ENCODE data around the gene SH3PXD2A.
"Not testable (repeated sequence)": the region's sequence is repeated elsewhere in the genome, so short reads cannot be mapped to it uniquely, and the experiment has no call there.

Gene SH3PXD2A

DNA sequence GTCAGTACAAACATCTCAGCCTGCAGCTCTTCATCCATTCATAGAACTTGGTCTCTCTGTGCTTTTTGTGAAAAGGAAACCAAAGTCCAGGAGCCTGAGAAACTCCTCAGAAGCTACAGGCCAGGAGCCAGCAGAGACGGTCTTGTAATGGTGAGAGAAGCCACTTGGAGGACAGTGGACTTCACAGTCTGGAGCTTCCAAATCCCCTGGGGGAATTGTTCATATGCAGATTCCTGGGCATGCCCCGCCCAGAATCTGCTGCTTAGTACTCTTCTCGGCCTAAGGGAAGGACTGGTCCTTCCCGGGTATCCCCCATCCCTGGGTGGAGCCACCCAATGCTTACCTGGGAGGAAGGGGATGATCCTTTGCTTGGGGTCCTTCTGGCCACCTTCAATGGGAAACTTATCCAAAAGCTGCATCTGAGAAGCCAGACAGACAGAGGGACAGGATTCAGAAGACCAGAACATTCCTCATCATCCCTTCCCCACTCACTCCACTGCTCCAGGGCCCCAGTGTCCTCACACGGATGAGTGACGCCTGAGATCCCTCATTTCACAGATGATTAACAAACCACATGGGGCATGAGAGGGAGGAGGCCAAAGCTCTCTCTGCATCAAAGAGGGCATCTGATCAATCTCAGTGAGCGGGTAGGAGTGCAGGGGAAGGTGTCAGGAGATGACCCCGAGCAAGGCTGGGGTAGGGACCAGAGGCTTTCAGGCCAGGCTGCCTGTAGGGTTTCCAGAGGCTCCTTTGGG lies 88.4 kb downstream of the SH3PXD2A start:
- DNase-seq (ENCODE audit: low read depth in 2 of 2) = no peak

DNA sequence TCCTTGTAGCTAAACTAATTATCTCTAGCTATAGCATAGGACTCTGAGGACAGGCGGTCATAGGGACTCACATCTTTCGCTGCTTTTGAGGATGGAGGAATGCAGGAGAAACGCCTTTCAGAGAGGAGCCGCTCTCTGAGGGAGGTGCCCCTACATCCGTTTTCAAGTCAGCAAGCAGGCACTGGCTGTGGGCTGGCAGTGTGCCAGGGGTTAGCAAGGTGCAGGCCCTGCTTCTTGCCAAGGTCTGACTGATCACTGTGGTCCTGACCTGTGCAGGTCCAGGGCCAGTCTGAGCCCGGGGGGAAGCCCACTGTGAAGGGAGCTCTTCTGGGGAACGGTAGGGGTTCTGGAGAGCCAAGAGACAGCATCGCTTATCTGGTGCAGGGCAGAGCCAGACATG lies 89.4 kb downstream of the SH3PXD2A start:
- DNase-seq (ENCODE audit: low read depth in 2 of 2) = no peak

DNA sequence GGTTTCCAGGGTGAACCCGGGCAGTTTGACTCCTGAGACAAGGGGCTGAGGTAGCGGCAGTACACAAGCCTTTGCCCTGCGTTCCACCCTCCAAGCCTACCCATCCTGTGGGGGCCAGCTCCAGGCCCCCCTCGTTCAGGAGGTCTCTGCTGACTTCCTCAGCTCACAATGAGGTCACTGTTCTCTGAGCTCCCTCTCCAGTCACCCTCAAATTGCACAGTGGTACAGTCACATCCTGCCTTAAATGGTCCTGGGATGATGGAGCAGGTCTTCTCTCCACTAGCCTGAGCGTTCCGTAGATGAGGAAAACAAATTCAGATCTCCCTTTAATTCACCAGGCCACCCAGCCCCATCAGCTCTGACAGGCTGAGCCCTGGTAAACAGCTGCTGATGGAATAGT lies 90.2 kb downstream of the SH3PXD2A start:
- DNase-seq (ENCODE audit: low read depth in 2 of 2) = peak; percentile 15 to 29

DNA sequence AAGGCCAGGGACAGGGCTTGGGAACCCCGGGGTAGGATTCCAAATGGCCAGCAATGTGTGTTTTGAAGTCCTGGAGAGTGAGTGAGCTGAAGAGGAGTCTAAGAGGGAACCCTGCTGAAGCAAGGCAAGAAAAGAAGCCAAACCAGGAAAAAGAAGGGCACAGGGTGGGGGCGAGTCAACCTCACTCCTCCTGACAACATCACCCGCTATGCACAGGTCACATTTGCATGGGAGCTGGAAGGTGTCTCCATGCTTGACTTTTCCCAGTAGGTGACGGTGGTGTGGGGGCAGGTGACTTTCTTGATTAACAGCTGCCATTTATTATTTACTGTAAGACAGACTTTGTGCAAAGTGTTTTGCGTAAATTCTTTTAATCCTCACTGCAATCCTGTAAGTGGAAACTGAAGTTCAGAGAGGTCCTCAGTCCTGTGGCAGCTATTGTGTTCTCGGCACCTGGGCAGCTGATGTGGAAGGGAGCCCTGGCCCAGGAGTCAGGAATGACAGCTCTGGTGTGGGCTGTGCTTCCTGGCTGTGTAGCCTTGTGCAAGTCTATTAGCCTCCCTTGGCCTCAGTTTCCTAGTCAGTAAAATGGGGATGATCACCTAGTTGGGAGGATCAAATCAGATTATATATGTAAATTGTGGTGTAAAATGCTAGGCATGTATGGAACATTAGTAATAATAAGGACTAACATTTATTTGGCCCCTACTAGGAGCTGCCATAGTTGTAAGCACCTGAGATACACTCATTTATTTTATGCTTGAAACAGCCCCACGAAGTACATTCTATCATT lies 90.9 kb downstream of the SH3PXD2A start:
- DNase-seq (ENCODE audit: low read depth in 2 of 2) = no peak

DNA sequence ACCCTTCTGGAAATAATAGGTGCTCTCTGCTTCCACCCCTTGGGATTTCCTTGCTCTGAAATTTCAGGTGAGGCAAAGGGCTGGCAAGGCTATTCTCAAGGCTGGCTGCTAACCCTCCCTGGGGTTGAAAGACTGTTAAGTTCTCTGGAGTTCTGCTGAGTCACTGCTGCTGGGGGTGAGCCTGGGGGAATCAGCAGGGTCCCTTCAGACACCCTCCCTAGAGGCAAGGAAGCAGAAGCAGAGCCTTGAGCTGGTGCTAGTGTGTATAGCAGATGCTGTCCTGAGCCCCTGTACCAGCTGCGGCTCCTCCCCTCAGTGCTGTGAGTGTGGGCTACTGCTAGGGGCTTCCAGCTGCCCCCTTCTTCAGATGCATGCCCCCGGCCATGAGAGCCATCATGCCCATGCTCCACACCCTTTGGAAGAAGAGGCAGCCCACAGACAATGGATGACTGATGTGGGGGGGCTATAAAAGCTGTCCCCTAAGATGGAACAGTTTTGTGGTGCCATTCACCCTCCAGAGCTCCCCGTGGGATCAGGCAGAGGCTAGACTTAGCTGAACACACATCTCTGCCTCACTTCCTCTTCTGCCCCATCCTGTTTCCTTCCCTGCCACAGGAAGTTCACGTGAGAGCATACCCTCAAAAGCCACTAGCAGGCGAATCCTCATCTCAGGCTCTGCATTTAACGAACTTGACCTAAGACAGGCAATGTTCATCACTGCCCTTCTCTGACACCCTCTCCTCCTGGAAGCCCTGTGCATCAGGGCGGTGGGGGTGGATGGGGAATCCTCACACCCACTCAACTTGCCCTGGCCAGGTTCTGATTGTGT lies 91.8 kb downstream of the SH3PXD2A start:
- no peak for DNase-seq (ENCODE audit: low read depth in 2 of 2)

DNA sequence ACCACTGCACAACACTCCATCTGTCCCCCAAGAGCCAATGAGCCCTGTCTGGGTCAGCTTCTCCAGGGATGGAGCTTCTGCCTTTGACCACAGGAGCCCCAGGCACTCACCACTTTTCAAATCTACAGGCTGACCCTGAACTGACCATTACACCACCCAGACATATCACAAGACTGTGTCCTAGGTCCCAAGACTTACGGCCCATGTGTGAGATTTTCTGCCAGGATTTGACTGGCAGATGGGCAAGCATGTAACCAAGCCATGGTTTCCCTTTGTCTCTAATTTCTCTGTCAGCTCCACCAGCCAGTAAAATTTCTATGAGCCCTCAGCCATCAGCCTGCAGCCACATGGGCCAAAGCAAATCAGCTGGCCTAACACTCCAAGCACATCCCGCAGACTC lies 92.5 kb downstream of the SH3PXD2A start:
- no peak for DNase-seq (ENCODE audit: low read depth in 2 of 2)

DNA sequence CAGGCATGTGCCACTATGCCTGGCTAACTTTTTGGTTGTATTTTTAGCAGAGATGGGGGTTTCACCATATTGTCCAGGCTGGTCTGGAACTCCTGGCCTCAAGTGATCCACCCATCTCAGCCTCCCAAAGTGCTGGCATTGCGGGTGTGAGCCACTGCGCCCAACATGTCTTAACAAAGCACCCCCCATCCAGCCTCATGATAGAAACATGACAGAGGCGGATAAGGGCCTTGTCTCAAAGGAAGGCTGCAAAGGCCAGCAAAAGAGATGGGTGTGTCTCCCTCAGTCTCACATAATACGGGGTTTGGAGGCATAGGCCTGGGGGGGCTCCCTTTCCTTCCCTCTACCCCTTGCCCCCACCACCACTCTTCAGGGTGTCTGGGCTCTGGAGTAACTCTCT lies 93.2 kb downstream of the SH3PXD2A start:
- no peak for DNase-seq (ENCODE audit: low read depth in 2 of 2)

DNA sequence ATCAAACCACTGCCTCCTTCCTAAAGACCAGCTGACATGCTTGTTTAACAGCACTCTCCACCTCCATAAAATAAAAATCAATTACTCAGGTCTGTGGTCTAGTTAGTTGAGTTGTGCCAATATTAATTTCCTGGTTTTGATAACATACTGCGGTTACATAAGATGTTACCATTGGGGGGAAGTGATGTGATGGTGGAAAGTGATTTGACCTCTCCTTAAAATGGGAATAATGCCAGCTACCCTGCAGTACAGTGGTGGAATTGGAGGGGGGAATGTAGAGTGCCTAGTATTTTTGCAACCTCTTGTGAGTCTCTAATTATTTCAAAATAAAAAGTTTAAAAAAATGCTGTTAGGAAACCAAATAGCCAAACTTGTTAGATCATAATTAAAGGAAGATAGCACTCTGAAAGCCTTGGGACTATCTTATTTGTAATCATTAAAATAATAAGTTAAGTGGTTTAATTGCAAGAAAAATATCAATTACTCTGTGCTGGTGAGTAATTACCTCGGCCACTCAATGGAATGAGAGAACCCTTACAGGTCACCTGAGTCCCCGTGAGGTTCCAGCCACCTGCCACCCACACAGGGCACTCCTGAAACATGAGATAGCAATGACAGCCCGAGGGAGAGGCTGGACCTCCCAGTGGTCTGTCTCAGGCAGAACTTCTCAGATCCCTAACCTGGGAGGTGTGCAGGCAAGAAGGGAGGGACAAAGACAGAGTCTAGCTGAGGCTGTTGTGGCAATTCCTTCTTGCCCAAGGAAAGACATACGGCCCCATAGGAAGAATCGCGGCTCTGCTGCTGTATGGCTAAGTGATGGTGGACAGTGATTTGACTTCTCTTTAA lies 94.1 kb downstream of the SH3PXD2A start:
- DNase-seq (ENCODE audit: low read depth in 2 of 2) = no peak

DNA sequence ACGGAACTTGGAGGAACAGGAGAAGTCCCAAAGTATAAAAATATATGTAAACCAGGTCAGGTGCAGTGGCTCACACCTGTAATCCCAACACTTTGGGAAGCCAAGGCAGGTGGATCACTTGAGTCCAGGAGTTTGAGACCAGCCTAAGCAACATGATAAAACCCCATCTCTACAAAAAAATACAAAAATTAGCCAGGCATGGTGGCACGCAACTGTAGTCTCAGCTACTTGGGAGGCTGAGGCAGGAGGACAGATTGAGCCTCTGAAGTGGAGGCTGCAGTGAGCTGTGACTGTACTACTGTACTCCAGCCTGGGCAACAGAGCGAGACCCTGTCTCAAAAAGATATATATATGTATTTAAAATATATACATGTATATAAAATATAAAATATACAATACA lies 95.1 kb downstream of the SH3PXD2A start:
- not testable (repeated sequence) for DNase-seq (ENCODE audit: low read depth in 2 of 2)

DNA sequence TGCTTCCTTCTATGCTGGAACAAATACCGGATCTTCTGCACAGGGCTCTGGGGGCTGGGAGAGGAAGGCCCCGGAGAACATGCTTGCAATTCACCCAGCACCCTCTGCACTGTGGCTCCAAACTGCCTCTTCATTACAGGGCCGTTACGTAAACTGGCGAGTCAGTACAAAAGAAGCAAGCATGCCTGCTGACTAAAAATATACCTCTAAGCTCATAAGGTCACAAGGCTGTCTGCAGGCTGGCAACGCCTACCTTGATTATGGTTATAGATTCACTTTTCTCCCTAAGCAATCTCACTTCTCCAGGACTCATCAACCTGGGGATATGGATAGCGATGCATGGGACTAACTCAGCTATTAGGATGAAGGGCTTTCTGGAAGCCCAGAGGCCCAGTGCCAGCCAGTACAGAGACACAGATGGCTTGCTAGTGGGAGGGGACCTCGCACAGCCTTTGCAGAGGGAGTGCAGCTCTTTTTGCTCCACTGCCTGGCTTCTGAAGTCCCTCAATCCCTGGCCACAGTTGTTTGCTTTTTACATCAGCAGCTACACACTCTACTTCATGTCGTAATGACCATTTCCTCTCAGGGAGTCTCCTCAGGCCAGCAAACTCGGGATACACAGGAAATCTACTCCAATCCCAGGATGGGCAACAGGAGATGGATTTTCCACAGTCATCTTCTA lies 96.1 kb downstream of the SH3PXD2A start:
- peak; percentile 18 to 27 for DNase-seq (ENCODE audit: low read depth in 2 of 2)

DNA sequence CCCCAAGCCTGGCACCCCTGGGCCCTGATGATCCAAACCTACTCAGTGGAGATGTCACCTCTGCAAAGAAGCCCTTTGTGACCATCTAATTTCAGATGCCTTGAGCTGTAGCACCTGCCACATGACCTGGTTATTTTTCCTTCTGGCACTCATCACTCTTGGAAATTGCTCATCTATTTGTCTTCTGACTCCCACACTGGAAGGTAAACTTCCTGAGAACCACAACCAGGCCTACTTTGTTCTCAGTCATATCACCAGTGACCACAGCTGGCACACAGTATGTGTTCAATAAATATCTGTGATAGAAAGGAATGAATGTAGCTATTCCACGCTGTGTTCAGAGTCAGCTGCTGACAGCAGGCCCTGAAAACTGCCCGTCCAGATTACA lies 97.1 kb downstream of the SH3PXD2A start:
- DNase-seq (ENCODE audit: low read depth in 2 of 2) = no peak

DNA sequence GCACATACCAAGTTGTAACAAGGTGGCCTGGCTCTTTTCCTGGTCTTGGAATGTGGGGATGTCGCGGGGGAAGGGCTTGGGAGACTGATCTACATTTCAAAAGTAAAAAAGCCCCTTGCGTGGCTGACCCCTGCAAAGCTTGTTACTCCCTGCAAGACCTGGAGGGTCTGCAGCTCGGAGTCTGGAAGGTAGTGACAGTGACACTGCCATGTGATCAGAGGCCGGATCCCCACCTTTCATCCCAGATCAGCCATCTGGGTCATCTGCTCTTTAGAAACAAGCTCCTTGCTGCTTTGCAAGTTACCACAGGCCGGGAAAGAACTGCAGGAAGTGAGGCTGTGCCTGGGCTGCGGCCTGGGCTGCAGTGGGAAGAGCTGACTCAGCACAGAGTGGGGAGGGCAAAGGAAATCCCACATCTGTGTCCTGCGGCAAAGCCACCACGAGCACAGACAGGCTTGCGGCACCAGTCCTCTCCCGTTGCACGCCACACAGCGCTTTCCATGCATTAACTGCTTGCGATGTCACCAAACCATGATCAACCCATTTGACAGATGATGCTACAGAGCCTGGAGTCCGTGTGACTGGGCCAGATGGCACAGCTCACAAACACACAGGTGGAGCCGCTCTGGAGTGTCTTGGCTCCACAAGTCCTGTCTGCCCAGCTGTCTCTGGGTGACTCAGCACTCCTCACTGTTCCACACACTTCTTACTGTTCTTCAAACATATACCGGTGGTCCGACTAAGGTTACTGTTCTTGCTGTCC lies 97.7 kb downstream of the SH3PXD2A start:
- DNase-seq (ENCODE audit: low read depth in 2 of 2) = peak; percentile 43 to 45

DNA sequence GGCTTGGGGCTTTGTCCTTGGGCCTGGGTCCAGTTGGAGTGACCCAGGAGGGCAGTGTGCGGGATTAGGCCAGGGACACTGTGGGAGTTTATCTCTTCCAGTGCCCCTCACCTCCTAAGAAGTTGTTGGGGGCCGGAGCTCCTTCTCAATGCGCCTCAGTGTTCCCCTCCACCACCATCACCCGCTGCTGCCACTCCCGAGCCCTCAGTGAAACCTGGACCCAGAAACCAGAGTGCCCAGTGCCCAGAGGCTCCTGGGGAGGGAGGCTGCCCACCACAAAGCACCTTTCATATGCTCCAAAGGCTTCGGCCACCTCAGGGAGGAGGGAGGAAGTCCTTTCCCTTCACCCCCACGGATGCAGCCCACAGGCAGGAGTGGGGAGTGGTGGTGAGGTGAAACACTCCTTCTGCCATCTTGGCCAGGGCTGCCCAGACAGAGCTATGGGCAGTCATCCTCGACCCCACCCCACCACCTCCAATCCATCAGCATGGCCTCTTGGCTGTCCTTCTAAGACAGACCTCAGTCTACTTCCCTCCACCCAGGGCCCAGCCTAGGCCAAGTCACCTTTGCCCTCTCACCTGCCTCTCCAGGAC lies 99.0 kb downstream of the SH3PXD2A start:
- DNase-seq (ENCODE audit: low read depth in 2 of 2) = no peak

DNA sequence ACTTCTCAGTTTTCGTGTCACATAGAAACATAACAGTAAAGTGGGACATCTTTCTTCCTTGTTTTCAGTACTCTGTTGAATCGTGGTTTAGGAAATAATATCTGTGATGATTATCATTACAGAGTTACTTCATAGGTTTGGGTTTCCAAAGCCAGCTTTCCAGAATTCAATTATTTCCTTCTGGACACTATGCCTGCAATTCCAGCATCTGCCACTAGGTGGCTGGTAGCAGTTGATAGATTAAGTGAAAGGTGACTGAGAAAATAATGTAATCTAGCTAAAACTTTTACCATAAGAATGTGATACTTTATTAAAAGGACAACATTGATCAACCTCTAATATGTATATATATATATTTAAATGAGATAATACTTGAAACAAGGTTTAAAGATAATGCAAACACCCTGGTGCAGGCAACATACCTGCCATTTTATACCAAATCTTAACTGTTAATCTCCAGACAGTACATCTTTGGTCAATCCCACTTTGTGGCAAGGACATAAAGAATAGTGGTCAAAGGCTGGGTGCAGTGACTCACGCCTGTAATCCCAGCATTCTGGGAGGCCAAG lies 102.6 kb downstream of the SH3PXD2A start:
- no peak for DNase-seq (ENCODE audit: low read depth in 2 of 2)

DNA sequence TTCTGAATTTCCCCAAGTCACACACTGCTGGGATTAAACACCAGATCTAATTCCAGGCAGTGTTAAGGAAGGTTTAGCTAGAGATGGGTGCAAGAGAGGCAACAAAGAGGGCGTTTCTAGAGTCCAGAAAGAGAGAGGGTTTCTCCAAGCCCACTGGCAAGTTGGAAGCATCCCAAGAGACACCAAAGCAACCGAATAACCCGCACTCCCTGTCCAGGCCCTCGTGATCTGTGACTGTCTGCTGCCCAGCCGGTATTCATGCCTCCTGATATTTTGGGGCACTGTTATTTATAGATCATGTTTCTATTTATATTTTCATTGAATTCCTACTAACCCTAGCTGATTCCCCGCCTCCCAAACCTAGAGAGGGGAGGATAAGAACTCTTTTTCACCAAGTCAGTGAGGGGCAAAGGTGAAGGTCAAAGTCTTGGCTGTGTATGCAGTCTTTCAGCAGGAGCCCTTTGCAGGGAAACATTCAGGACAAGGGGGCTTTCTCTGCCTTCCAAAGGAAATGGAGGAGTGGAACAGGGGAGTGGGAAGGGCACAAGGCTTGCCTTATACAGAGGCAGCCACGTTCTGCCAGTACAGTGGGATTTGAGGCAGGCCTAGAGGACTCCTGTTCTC lies 103.6 kb downstream of the SH3PXD2A start:
- DNase-seq (ENCODE audit: low read depth in 2 of 2) = no peak

DNA sequence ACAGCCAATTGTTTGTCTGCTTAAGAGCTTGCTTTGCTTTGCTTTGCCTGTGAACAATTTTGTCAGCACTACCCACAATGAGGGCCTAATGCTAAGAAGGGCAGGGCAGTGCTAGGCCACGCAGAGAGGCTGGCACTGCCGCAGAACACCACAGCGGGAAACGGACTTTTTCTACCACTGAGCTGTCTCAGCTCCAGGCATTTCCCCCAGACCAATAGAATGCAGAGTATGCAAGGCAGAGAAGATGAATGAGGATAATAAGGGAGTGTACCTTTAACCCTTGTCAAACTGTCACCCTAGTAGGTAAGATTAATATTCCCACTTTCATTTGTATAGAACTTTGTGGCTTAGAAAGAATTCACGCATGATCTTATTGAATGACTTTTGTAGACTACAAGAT lies 104.5 kb downstream of the SH3PXD2A start:
- DNase-seq (ENCODE audit: low read depth in 2 of 2) = no peak

DNA sequence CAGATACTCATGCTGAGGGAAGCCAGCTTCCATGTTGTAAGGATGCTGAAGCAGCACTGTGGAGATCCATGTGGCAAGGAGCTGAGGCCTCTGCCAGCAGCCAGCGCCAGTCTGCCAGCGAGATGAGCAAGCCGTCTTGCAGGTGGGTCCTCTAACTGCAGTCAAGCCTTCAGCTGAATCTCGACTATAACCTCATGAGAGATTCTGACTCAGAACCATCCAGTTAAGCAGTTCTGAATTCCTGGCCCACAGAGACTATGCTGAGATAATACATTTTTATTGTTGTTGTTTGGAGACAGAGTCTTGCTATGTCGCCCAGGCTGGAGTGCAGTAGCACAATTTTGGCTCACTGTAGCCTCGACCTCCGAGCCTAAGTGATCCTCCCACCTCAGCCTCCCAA lies 105.6 kb downstream of the SH3PXD2A start:
- DNase-seq (ENCODE audit: low read depth in 2 of 2) = no peak

DNA sequence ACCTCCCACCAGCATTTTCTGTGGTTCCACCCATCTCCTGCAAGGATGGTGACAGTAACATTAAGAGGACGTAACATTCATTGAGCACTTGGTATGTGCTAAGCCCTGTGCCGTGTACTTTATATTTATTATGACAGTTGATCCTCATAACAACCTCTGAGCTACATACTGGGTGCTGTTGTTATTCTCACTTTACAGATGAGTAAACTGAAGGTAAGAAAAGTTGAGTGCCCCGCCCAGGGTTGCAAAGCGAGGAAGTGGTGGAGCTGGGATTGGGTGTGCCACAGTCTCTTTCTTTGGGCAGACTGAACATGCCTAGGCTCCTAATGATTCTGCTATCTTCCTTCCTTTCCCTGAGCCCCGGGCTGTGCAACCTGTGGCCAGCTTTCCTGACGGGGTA lies 107.4 kb downstream of the SH3PXD2A start:
- no peak for DNase-seq (ENCODE audit: low read depth in 2 of 2)

All from fibroblast of skin of left biceps (primary cell).